ENCODE measurements around the gene SMYD3.
"Not testable (repeated sequence)": the region's sequence is repeated elsewhere in the genome, so short reads cannot be mapped to it uniquely, and the experiment has no call there.

SMYD3 gene

DNA sequence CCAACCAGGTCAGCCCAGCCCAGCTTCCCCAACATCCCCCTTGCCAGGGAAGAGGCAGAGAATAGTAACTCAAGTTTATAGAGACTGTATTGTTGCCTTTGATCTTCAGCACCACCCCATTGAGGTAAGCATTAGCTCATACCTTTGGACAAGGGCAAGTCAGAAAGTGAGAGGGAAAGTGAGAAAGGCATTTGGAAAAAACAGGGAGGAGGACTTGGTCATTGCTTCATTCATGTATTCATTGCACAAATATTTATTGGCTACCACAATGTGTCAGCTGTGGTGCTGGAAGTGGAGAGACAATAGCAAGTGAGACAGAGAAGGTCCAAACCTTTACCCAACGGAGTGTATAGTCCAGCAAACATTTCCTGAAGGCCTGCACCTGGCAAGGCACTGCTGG is 791.1 kb downstream of the SMYD3 start:
- DNase-seq (ENCODE audit: low read depth): no peak

DNA sequence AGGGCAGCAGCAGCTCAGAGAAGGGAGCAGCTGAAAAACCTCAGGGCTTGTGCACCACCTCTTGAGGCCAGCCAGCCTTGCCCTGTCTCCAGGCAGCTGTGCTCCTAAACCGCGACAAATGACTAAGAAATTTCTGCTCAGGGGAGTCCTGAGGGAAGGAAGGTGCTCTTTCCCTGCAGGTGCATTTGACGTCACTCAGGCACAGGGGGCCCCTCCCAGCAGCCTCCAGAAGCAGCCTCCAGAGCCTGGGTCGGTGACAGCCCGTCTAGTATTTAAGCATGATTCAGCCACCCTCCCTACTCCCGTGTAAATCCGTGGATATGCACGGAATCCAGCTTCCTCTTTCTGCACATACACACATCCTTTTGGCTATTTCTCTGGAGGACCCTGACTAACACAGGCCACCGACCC is 791.8 kb downstream of the SMYD3 start:
- DNase-seq (ENCODE audit: low read depth): no peak

DNA sequence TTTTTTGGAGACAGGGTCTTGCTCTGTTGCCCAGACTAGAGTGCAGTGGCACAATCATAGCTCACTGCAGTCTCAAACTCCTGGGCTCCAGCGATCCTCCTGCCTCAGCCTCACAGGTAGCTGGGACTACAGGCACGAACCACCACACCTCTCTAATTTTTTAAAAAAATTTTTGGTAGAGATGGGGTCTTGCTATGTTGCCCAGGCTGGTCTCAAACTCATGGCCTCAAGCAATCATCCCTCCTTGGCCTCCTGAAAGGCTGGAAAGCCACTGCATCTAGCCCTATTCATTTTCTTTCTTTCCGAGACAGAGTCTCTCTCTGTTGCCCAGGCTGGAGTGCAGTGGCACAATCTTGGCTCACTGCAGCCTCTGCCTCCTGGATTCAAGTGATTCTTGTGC is 793.1 kb downstream of the SMYD3 start:
- DNase-seq (ENCODE audit: low read depth): not testable (repeated sequence)

DNA sequence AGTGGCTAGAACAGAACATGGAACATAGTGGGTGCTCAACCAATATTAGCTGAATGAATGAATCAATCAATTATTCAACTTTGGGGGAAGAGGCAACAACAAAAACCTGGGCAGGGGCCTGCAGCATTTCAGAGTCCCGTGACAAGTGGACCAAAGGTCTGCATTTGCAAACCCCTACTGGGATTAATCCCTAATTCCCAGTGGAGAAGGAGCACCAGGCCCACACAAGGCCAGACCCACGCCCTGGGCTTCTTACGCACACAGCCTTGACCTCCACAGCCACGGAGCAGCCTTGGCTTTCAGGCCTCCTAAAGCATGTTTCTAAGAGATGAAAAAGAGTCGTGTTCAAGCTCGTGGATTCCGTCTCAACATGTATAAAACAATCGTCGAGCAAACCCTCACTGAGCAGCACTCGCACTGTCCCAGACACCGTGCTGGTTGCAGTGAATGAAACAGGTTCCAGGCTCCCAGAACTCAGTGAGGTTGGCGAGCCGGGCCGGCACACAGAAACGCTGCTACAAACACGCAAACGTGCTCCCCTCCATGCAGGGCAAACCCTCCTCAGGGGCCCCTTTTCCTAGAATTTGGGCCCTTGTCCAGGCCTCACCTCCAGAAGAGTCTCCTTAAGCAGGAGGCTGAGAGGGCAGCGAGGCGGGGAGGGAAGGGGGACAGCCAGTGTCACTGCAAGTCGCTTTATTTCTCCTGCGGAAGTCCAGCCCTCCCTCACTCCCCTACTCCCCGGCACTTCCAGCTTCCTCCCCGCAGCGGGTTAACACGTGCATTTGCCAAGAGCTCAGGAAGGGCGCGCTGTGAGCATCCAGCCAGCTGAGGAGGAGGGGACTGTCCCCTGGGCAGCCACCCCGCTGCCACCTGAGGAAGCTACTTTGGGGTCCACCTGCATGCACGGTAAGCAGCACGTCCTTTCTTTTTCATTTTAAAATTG is 795.8 kb downstream of the SMYD3 start:
- no peak for DNase-seq (ENCODE audit: low read depth)

DNA sequence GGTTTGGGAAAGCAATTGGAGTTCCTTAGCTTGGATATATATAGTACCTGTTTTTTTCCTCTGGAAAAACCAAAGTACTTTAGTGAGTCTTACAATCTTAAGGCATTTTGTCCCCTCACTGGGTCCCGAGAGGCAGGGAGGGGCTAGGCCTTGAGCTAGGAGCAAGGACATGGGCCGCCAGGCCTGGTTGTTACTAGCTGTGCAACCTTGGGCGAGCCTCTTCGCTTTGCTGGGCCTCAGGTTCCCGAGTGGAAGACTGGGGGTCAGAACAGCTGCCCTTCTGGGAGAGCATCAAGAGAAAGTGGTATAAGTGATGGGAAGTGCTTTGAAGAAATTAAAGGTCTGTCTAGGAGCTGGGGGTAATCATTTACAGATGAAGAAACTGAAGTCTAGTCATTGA is 799.1 kb downstream of the SMYD3 start:
- no peak for DNase-seq (ENCODE audit: low read depth)

DNA sequence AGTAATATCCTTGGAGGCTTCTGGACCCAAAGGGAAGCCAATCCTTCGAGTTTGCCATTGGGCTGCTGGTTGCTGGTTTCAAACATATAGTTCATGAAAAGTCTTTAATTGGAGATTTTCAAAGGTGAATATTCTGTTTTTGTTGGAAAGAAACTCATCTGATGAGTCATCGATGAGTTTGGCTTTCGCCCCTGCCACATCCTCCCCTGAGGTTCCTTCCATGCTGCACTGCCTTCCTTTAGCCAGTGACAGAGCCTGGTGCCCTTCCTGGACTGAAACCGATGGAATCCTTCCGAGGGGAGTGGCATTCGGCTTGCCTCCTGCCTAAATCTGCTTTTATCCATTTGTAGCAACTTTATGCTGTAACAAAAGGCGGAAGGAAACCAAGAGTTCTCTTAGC is 802.3 kb downstream of the SMYD3 start:
- DNase-seq (ENCODE audit: low read depth): no peak

DNA sequence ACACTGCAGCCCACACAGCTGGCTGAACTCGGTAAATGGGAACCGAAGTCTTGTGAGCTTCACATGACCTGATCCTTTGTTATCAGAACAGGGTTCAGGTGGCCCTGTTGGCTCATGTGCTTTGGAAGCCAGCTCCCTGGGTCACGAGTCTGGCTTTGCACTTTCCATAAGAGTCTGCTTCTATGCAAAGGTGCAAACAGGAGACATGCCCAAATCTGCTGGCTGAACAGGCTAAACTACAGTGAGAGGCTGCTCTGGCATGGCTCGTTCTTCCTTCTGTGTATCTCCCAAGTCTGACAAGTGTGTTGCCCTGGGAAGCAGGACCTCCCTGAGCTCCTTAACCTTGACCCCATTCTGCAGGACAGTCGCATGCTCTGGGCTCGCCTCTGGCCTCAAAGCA is 802.7 kb downstream of the SMYD3 start:
- no peak for DNase-seq (ENCODE audit: low read depth)

DNA sequence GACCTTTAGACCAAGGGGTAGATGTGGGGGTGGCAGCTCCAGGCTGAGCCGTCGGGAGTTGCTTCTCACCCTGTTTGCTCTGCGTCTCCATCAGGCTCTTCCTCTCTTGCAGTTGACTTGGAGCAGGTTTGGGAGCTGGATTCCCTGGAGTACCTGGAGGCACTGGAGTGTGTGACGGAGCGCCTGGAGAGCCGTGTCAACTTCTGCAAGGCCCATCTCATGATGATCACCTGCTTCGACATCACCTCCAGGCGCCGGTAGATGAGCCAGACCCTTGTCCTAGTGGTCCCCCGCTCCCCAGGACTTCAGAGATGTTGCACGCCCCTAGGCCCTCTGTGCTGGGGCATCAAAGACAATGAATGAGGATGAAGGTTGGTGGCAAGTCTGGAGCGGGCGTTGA is 804.7 kb downstream of the SMYD3 start:
- no peak for DNase-seq (ENCODE audit: low read depth)

DNA sequence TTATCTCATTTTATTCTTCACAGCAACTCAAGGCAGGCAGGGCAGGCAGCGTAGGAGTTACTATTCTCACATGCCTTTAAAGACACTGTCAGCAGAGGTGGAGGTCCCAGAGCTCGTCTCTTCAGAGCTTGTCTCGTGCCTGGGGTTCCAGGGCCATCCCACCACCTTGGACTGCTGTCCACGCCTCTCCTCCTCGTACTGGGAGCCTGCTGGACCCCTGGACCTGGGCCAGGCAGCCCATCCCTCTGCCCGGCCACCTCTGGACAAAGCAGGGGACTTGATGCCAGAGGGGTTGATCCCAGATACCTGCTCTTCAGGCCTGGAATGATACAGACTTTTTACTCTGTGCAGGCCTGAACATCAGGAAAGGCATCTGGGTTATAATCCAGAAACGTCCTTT is 805.4 kb downstream of the SMYD3 start:
- no peak for DNase-seq (ENCODE audit: low read depth)

DNA sequence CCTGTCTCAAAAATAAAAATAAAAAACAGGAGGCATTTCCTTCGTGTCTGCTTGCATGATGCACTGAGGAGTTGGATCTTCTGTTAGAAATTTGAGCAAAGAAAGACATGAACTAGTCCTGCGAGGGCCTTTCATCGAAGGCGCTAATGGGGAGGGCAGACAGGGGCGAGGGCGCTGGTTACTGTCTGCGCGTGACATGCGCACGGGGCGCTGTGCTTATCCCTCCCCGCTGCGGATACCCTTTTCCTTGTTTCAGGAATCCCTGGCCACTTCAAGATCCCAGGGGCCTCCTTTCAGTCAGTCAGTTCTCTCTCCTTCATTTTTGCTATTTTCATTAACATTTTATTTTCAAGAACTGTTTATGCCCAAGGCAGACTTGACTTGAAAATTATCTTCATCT is 806.4 kb downstream of the SMYD3 start:
- DNase-seq (ENCODE audit: low read depth): no peak

Measured in activated T-cell treated with anti-CD3 and anti-CD28 coated beads for 24 hours (primary cell).